AG10803 (cell line): ENCODE data around the gene HSF2.

ENCODE experiments used
- DNase-seq: peaks from one replicate; pipeline ENCODE4 v3.0.0; 2010; ENCODE audit warnings: low read depth
- H3K4me3 ChIP-seq: 2 replicates; pipeline ENCODE4 v1.5.1; 2011; ENCODE audit warnings: mild to moderate bottlenecking, low read length, control low read depth
- CTCF ChIP-seq: conservative IDR thresholded peaks from 2 replicates; pipeline ENCODE4 v1.5.1; 2011; ENCODE audit warnings: mild to moderate bottlenecking, low read length, control low read depth, inconsistent platforms

The HSF2 gene

GRCh38 chr6:122471107-122472021 is 71.9 kb downstream of the HSF2 start, which contains the start of gene SERINC1:
Gene SERINC1 (minus strand): TSS chr6:122471807. CDS start chr6:122471737, 70 bp downstream.
- TF ChIP-seq CTCF: no peak
- DNase-seq: peak; percentile 94
- peak within 1 kb of the TSS; percentile 96 for H3K4me3 ChIP-seq

- H3K4me3 ChIP-seq: peak overlapping the region; percentile 96
- TF ChIP-seq CTCF: no peak
- no peak for DNase-seq
Observed at GRCh38 chr6:122472022-122472340, 72.5 kb downstream of the HSF2 start.

- peak; percentile 62 for TF ChIP-seq CTCF
- DNase-seq: peak; percentile 31
- H3K4me3 ChIP-seq: no peak overlapping the region
Observed at GRCh38 chr6:122476131-122476530, 76.7 kb downstream of the HSF2 start.

- DNase-seq: no peak
- TF ChIP-seq CTCF: no peak
- H3K4me3 ChIP-seq: no peak overlapping the region
Observed at GRCh38 chr6:122482750-122483080, 83.3 kb downstream of the HSF2 start.
